Kidney (tissue), 22 donors: ENCODE data around the gene IFTAP. TPM values are rescaled to one million over a fixed set of nuclear protein-coding genes. Genes with fewer than 3 reads are reported as not detected.
"Not testable (repeated sequence)": the region's sequence is repeated elsewhere in the genome, so short reads cannot be mapped to it uniquely, and the experiment has no call there.

ENCODE experiments used
- DNase-seq, 5 donors: peaks; one replicate each; pipeline ENCODE4 v3.0.0-alpha.2; 2013 to 2020
- FAIRE-seq: peaks from 2 replicates; lab custom pipeline; 2012; peaks lifted over from hg19 to GRCh38; lab: Jason Lieb, UNC
- H3K27ac ChIP-seq, 2 donors: one replicate each; pipeline ENCODE4 v1.7.0; 2013; ENCODE audit warnings: low read depth in 2 of 2, low read length in 2 of 2, inconsistent platforms in 1 of 2
- H3K27me3 ChIP-seq: one replicate; pipeline ENCODE4 v1.7.1; 2013; ENCODE audit warnings: low read length, inconsistent platforms; ENCODE audit not compliant: control insufficient read depth, insufficient read depth
- H3K36me3 ChIP-seq, 3 donors: one replicate each; pipeline versions ENCODE4 v1.7.0 to v1.7.1; 2013; ENCODE audit warnings: low read length in 3 of 3, control low read depth in 1 of 3, inconsistent platforms in 1 of 3; ENCODE audit not compliant: insufficient read depth in 3 of 3, control insufficient read depth in 2 of 3
- H3K4me1 ChIP-seq, 3 donors: one replicate each; pipeline versions ENCODE4 v1.7.0 to v1.7.1; 2013; ENCODE audit warnings: low read length in 3 of 3, inconsistent platforms in 1 of 3, low read depth in 1 of 3; ENCODE audit not compliant: control insufficient read depth in 2 of 3, insufficient read depth in 2 of 3
- H3K4me3 ChIP-seq, 3 donors: one replicate each; pipeline versions ENCODE4 v1.7.0 to v1.8.1; 2013; ENCODE audit warnings: low read length in 3 of 3, control low read depth in 1 of 3, inconsistent platforms in 1 of 3
- H3K9ac ChIP-seq, 3 donors: one replicate each; pipeline versions ENCODE4 v1.7.0 to v1.7.1; 2013; ENCODE audit warnings: low read length in 3 of 3, control low read depth in 1 of 3, inconsistent platforms in 1 of 3
- H3K9me3 ChIP-seq, 3 donors: one replicate each; pipeline versions ENCODE4 v1.7.0 to v1.7.1; 2013; ENCODE audit warnings: low read length in 3 of 3, control low read depth in 1 of 3, inconsistent platforms in 1 of 3; ENCODE audit not compliant: control insufficient read depth in 2 of 3, insufficient read depth in 1 of 3
- CTCF ChIP-seq: IDR thresholded peaks from 3 replicates; pipeline ENCODE4 v1.5.1; 2012; ENCODE audit warnings: mild to moderate bottlenecking, moderate library complexity, borderline replicate concordance; ENCODE audit not compliant: insufficient read depth; ENCODE audit errors: extremely low read depth
- intact Hi-C: fragments of 100-400 bp; cut with DNase I; formaldehyde crosslinking; loops from one replicate; pipeline ENCODE4 v1.11.1; 2022
- long read RNA-seq, 10 donors: library from polyadenylated mRNA in 1 of 10; unstranded in 1 of 10; transcript quantifications; one replicate each; pipeline ENCODE4 v2.0.0 and lab custom pipeline, GENCODE V29; 2021 to 2026
- polyA plus RNA-seq: library from polyadenylated mRNA; stranded (reverse); fragments of 350-450 nt; fragmentation: Illumina TruSeq; extraction: RNeasy Lipid Tissue Mini Kit (QIAGEN cat#74804); gene quantifications from one replicate; pipeline ENCODE4 v1.2.3, GENCODE V29; 2014; ENCODE audit warnings: low read depth, low replicate concordance; ENCODE audit not compliant: insufficient read depth
- total RNA-seq: library from RNA; stranded (reverse); fragmentation: NEBNext Ultra II Directional; extraction: Animal tissue kit (Norgen Biotek cat#: 25700); gene quantifications from one replicate; pipeline ENCODE4 v1.2.1, GENCODE V29; 2021
- donor health status: control.
- donor health status: control.
- donor health status: control.
- donor health status: control.
- donor health status: control.
- donor health status: DM: yes; HTN: yes; CAD: no.
- donor health status: Normal renal cell carcinoma (clear cell type).

The IFTAP gene, protein sequence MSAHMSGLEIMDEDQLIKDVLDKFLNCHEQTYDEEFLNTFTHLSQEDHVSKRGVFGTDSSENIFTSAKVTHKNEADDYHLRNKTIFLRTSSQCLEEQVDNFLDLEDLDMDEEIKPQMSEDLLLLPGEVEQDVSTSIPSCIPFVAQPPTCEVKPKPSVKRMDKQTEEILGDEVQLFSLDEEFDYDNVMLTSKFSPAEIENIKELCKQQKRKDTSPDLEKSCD
- total RNA-seq (13.4 TPM), polyA plus RNA-seq (49.3 TPM)
- long read RNA-seq, donor 1, transcript C11orf74-208 (6 exons, 694 nt): minor isoform, 6 of 23 reads
- long read RNA-seq, donor 1, transcript C11orf74-201 (6 exons, 863 nt): major isoform, 8 of 23 reads
- long read RNA-seq, donor 1, partial matches to known transcripts: 0 of 23 reads
- long read RNA-seq, donor 1, other reads (novel, unspliced or antisense): 0 of 23 reads
- long read RNA-seq, donor 2, transcript C11orf74-201 (6 exons, 863 nt): minor isoform, 10 of 29 reads
- long read RNA-seq, donor 2, transcript C11orf74-208 (6 exons, 694 nt): major isoform, 11 of 29 reads
- long read RNA-seq, donor 2, partial matches to known transcripts: 5 of 29 reads
- long read RNA-seq, donor 2, other reads (novel, unspliced or antisense): 0 of 29 reads
- long read RNA-seq, donor 3, transcript C11orf74-202 (4 exons, 633 nt): minor isoform, 5 of 34 reads
- long read RNA-seq, donor 3, transcript C11orf74-208 (6 exons, 694 nt): major isoform, 12 of 34 reads
- long read RNA-seq, donor 3, transcript C11orf74-201 (6 exons, 863 nt): major isoform, 12 of 34 reads
- long read RNA-seq, donor 3, partial matches to known transcripts: 0 of 34 reads
- long read RNA-seq, donor 3, other reads (novel, unspliced or antisense): 0 of 34 reads
- long read RNA-seq, donor 4, transcript C11orf74-201 (6 exons, 863 nt): minor isoform, 5 of 15 reads
- long read RNA-seq, donor 4, transcript C11orf74-208 (6 exons, 694 nt): major isoform, 9 of 15 reads
- long read RNA-seq, donor 4, partial matches to known transcripts: 0 of 15 reads
- long read RNA-seq, donor 4, other reads (novel, unspliced or antisense): 0 of 15 reads
- long read RNA-seq, donor 5, partial matches to known transcripts: 0 of 1 reads
- long read RNA-seq, donor 5, other reads (novel, unspliced or antisense): 0 of 1 reads
- long read RNA-seq, donor 6, transcript C11orf74-208 (6 exons, 694 nt): minor isoform, 25 of 81 reads
- long read RNA-seq, donor 6, transcript C11orf74-201 (6 exons, 863 nt): major isoform, 30 of 81 reads
- long read RNA-seq, donor 6, partial matches to known transcripts: 0 of 81 reads
- long read RNA-seq, donor 6, other reads (novel, unspliced or antisense): 10 of 81 reads
- long read RNA-seq, donor 7, partial matches to known transcripts: 1 of 8 reads
- long read RNA-seq, donor 7, other reads (novel, unspliced or antisense): 1 of 8 reads
- long read RNA-seq, donor 8, transcript C11orf74-201 (6 exons, 863 nt): major isoform, 12 of 23 reads
- long read RNA-seq, donor 8, transcript C11orf74-208 (6 exons, 694 nt): minor isoform, 10 of 23 reads
- long read RNA-seq, donor 8, partial matches to known transcripts: 0 of 23 reads
- long read RNA-seq, donor 8, other reads (novel, unspliced or antisense): 0 of 23 reads
- long read RNA-seq, donor 9, transcript C11orf74-202 (4 exons, 633 nt): major isoform, 6 of 22 reads
- long read RNA-seq, donor 9, partial matches to known transcripts: 0 of 22 reads
- long read RNA-seq, donor 9, other reads (novel, unspliced or antisense): 9 of 22 reads
- long read RNA-seq, donor 10, transcript C11orf74-201 (6 exons, 863 nt): minor isoform, 7 of 21 reads
- long read RNA-seq, donor 10, transcript C11orf74-208 (6 exons, 694 nt): major isoform, 8 of 21 reads
- long read RNA-seq, donor 10, partial matches to known transcripts: 0 of 21 reads
- long read RNA-seq, donor 10, other reads (novel, unspliced or antisense): 0 of 21 reads

DNA sequence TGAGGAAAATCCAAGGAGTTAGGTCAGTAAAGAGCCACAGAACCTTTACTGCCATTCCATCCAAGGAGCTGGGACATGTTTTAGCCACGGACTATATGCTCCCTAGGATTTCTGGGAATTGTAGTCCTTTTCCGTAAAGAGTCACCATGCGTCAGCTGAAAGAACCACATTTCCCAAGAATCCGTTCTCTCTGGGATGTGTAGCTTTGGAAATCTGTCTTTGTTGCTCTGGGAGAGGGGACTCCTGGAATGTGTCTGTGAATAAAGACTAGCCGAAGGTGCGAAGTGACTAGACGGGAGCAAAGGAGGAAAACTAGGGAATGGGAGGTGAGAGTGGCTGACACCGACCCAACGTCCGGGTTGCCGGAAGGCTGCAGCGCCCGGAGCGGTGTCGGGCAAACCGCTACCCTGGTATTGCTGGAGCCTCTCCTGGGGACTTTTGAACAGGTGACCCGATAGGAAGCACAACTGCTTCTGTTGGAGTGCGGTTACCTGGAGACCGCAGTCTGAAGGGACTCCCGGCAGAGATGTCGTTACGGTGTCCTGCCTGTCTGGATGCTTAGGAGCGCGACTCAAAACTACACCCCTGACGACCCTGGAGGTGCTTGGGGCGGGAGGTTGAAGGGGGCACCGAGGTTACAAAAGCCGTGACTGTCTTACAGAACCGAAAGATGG lies at the start of gene IFTAP:
IFTAP (plus strand) TSS at position 187 of the 674 bp plus-strand sequence. CDS start 15,602 bp downstream, outside the sequence.
- FAIRE-seq (peak; percentile 97), DNase-seq (peak; percentile 72 to 98 (median 84))
- peaks cover 2% of the 10 kb centered on the region for H3K27me3 ChIP-seq
- no peaks in the 10 kb centered on the region for H3K9me3 ChIP-seq
- no peaks in the 10 kb centered on the region for H3K36me3 ChIP-seq
- peak within 1 kb of the TSS; percentile 85 to 94 (median 88) for H3K4me3 ChIP-seq
- TF ChIP-seq CTCF: no peak
- H3K27ac ChIP-seq: peak within 1 kb of the TSS in 1 of 2 donors; percentile 23
- peaks cover 0 to 5% (median 3%) of the 10 kb centered on the region in 3 donors for H3K4me1 ChIP-seq
- intact Hi-C loops: no loop called here
- peak within 1 kb of the TSS; percentile 62 to 73 (median 68) for H3K9ac ChIP-seq

GRCh38 chr11:36550385-36551115 lies 43.8 kb upstream of the IFTAP start:
- FAIRE-seq (no peak), DNase-seq (no peak)
- H3K4me3 ChIP-seq: no peak overlapping the region
- H3K27ac ChIP-seq: no peak overlapping the region
- H3K36me3 ChIP-seq: no peaks in the 10 kb centered on the region
- intact Hi-C loops: no loop called here
- H3K9me3 ChIP-seq: no peaks in the 10 kb centered on the region
- TF ChIP-seq CTCF: no peak
- H3K4me1 ChIP-seq: no peaks in the 10 kb centered on the region
- no peak overlapping the region for H3K9ac ChIP-seq
- H3K27me3 ChIP-seq: no peaks in the 10 kb centered on the region

DNA sequence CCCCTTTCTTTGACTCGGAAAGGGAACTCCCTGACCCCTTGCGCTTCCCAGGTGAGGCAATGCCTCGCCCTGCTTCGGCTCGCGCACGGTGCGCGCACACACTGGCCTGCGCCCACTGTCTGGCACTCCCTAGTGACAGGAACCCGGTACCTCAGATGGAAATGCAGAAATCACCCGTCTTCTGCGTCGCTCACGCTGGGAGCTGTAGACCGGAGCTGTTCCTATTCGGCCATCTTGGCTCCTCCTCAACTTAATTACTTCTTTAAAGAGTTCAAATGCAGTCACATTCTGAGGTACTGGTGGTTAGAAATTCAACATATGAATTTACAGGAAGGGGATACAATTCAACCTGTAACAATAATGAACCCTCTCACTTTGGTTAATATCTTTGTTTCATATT lies 36.9 kb upstream of the IFTAP start:
- FAIRE-seq, H3K27ac ChIP-seq, DNase-seq, intact Hi-C loops, H3K9ac ChIP-seq, H3K27me3 ChIP-seq, H3K4me1 ChIP-seq, H3K4me3 ChIP-seq, H3K9me3 ChIP-seq, H3K36me3 ChIP-seq: not testable (repeated sequence)
